NCI-H524 (cell line): Measurements from ENCODE around the gene CASP12.
A peak's percentile ranks its signal among the peaks of the same experiment; 100 is the strongest.

ENCODE experiments used
- DNase-seq, 2 experiments: peaks; one replicate each; lab custom pipeline; 2025; lab: John Stamatoyannopoulos, UW

Gene CASP12

GRCh38 chr11:104892723-104893511, 5.3 kb downstream of the CASP12 start:
- no peak for DNase-seq

DNA sequence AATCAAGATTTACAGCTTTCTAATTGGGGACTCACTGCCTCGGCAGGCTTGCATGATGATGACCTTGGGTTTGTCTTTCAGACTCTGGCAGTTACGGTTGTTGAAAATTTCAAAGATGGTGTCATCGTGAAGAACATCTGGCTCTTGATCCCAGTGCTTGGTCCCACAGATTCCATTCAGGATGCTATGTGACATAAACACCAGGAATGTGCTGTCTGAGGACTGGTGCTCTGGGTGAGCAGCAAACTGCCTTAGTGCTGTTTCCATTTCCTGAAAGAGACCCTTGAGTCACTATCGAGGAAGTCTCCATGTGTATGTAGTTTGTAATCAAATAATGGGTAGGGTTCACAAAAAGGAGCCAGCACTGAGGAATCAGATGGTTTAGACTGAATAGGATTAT, 7.1 kb downstream of the CASP12 start:
- DNase-seq: no peak

GRCh38 chr11:104883342-104883741, 14.9 kb downstream of the CASP12 start:
- no peak for DNase-seq

GRCh38 chr11:104881117-104881794, 17.0 kb downstream of the CASP12 start:
- no peak for DNase-seq

DNA sequence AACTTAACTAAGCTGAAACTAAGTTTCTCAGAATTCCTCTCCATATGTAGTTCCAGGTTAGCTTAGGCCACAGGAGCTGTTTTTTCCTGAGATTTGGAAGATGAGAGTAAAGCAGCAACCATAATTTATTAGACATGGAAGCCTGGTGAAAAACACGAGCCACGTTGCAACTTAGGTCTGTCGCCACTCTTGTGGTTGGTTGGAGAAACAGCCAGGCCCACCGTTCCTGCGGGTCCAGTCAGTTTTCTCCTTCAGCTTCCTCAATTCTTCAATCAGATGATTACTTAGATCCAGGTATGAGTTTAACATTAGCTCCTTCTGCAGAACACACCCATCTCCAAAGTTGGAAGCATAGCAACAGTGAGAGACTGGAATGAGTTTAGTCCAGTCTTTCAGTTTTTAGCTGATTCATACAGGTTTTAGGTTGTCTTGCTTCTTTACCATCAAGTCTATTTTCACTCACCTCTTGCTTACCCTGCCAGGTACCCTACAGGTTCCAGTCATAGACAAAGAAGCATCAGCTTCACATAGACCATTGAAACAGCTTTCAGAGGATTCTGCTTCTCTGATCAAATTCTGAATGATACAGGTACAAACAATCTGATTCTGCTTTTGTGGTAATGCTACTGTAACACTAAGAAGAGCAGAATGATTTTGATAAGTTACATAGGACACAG, 18.6 kb downstream of the CASP12 start:
- DNase-seq: no peak

DNA sequence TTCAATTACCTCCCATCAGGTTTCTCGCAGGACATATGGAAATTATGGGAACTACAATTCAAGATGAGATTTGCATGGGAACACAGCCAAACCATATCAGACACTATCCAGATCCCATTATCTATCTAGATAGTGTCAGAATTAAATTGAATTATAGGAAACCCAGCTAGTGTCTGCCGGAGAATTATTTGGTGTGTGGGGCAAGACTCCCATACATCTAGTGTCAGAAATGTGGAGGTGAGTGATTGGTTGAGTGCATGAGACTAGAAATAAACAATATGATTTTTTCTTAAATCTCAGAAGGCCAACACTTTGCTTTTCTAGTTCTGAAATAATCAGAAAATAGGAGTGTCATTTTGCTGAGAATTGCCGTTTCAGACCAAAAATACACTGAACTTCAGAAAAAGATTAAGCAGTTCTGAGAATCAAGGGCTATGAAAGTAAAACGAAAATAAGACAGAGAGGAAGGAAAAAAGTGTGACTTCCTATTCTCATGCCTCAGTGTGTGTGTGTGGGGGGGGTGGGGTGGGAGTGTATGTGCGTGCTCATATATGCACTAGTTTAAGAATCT, 21.3 kb downstream of the CASP12 start:
- DNase-seq: no peak

DNA sequence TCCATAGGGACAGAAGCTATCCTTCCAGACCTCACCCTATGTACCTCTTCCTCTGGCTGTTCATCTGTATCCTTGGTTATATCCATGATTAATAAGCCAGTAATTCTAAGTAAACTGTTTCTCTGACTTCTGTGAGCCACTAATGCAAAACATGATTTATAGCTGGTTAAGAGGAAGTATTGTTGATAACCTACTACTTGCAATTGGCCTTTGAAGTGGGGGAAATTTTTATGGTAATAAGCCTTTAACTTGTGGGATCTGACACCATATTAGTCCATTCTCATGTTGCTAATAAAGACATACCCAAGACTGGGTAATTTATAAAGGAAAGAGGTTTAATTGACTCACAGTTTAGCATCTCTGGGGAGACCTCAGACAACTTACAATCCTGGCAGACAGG, 21.9 kb downstream of the CASP12 start:
- no peak for DNase-seq

DNA sequence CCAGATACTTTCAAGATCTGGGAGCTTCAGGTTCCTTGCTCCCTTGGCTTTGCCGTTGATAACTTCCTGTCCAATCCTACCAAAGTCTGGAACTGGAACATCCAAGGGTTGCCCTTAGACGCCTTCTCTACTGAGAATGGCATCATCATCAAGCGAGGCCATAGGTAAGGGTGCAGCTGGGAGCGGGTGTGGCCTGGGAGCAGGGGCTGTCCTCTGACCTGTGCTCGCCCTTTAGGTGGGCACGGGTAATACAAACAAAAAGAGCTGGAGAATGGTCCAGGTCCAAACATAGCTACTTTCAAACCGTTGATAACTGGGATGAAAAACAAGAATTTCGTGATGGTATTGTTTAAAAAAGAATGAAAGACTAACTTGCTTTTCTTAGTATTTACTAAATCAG, 25.0 kb downstream of the CASP12 start:
- no peak for DNase-seq

- DNase-seq: no peak
These were observed 25.9 kb downstream of the CASP12 start for GRCh38 chr11:104872393-104872792.

GRCh38 chr11:104870910-104871309, 27.4 kb downstream of the CASP12 start:
- no peak for DNase-seq

DNA sequence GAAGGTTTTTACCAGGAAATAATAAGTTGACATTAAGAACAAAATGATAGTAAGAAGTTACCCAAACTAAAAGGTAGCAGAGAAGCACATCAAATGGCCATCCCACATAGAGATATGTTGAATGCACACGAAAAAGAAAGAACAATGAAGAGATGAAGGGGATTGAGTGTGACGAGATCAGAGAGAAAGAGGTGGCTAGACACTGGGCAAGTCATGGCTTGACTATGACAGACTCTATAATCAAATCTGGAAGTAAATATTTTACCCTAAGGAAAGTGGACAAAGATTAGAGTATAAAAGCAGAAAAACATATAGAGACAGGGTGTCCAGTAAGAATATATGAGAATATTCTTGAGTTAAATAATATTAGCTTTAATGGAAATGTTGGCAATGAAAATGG, 31.4 kb downstream of the CASP12 start:
- DNase-seq: no peak

DNA sequence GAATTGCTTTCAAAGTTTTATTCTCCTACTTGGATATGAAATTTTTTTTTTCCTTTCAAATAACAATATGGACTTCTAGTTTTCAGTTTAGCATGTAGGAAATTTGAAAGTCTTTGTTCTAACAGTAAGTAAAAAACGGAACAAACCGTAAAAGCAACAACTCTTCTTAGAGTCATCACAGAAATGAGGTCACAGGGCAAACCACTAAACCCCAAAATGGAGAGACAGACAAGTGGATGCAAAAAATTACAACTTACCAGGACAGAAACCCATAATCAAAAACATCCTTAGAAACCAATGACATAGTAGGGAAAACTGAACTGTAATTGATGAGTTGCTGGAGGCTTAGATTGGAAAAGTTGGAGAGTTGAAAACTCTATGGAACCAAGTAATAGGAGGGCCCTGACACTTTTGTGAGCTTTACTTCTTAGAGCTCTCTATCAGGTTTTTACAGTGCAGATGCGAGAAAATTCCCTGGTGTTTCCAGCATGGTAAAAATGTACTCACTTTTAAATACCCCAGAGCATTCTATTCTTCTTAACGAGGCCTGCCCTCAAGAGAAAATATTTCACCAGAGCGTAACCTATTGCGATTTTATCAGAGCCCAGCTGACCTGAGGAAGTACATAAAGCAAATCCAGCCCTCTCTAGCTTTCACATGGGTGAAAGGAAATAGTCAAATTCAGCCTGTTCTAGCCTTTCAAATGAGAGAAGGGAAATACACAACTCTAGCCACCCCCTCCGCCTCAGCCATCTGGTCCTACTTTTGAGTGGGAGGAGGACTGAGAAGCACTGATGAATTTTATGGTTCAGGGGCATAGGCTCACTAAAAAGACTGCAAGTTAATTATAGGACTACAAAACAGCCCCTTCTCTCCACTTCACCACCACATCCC, 39.1 kb downstream of the CASP12 start:
- peak; percentile 1 to 68 for DNase-seq

DNA sequence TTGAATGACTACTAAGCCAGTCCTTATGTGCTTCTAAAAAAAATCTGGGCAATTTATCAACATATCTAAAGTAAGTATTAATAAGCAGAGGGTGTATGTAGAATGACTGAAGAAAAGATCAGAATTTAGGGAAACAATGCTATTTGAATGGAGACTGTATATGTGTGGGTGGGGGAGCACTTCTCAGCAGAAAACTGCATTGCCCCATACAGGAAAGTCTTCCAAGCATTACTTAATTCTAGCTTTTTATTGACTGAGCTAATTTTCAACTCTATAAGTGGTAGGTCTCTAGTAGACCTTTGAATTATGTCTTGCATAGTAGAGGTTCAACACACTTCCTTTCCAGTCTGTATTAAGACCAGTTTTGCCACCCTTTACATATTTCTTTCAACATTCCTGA, 41.7 kb downstream of the CASP12 start:
- DNase-seq: no peak

GRCh38 chr11:104855965-104856364, 42.3 kb downstream of the CASP12 start:
- no peak for DNase-seq

DNA sequence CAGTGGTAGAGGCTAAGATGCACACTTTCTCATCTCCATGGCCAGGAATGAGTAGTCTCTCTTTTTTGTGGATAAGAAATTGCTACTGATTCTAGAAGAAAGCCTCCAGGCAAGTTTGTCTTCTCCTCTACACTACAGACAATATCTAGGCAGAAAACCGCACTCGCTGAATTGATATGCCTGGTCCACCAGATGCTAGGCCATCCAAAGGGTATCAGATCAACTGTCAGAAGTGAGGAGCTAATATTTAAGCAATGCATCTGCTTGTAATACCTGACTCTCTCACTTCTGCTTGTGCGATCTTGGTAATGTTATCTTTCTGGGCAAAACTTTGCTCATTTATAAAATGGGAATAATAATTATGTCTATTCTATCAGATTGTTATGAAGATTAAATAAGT, 45.0 kb downstream of the CASP12 start:
- DNase-seq: no peak

DNA sequence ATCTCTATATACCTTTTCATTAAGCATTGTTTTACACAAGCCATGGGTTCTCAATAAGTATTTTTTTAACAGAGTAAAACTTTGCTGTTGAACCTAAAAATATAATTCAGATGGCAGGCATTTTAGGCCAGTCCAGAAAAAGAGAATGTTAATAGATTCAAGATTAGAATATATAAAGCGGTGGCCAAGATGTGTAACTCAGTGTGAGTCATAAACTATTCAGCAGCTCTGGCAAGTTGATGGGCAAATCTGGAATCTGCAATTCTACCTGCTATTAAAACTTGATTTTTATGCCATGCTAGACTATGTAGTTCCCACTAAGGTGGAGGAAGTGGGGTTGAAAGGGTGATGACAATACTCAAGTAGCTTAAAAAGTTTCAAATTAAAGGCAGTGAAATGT, 45.4 kb downstream of the CASP12 start:
- no peak for DNase-seq

GRCh38 chr11:104846216-104846615, 52.0 kb downstream of the CASP12 start:
- no peak for DNase-seq

DNA sequence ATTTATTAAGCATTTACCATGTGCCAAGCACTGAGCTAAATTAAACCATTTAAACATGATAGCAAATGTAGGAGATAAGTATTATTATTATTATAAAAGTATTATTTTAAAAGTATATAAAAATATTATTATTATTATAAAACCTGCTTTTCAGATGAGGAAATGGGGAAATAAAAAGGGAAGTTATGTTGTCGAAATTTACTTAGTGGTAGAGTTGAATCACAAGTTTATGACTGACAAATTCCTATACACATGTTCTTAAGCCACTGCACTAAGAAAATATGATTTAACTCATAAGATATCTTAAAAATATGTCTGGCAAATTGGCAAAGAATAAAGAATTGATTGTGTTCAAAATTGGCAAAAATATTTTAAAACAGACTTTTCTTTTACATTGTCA, 53.8 kb downstream of the CASP12 start:
- DNase-seq: no peak

GRCh38 chr11:104843150-104843836, 55.0 kb downstream of the CASP12 start:
- DNase-seq: no peak

DNA sequence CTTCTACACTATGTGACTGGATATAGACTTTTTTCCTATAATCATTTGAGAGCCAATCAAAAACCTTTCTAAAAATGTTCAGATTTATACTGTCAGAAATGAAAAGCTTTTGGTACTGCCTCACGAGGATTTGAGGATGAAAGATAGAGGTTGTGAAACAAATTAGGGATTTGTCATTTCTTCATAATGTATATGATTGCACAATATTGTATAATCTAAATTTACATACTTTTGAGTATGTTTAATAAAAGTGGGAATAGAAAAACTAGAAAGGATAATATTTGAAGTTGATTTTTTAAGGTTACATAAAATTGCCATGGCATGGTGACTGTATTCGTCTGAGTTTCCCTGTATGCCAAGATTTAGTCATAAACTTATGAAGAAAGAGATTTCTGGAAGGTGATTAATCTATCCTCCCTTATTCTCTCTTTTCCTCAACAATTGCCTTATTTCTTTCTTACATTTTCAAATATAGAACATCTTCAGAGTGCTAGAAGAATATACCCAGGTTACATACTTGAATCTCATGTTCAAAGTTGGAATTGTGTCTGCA, 56.2 kb downstream of the CASP12 start:
- DNase-seq: no peak

- DNase-seq: no peak
These were observed 57.1 kb downstream of the CASP12 start for GRCh38 chr11:104841185-104841584.
